ENCODE results near the gene GJB3.

DNA sequence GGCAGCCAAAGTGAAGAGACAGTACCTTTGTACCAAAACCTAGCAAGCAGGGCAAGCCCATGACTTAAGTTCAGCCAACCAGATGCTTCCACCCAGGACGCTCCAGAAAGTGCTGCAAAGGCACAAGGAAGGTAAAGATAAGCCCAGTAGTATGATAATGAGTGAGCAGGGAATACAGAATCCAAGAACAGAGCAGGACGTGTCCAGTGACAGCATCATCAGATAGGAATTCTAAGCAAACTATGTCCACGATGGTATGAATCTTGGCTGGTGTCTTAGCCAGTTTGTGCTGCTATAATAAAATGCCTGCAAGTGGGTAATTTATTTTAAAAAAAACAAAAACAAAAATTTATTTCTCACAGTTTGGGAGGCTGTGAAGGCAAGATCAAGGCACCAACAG is 25.4 kb downstream of the GJB3 start:
- TF ChIP-seq ZSCAN30 (CRISPR knock-in tag; IDR thresholded peaks at IDR 0.05) (no peak), ZNF501 (CRISPR knock-in tag; IDR thresholded peaks at IDR 0.05) (no peak), ZEB1 (IDR thresholded peaks at IDR 0.05; ENCODE audit: insufficient replicate concordance, low read depth) (no peak)
- TF ChIP-seq, protein P1, sequence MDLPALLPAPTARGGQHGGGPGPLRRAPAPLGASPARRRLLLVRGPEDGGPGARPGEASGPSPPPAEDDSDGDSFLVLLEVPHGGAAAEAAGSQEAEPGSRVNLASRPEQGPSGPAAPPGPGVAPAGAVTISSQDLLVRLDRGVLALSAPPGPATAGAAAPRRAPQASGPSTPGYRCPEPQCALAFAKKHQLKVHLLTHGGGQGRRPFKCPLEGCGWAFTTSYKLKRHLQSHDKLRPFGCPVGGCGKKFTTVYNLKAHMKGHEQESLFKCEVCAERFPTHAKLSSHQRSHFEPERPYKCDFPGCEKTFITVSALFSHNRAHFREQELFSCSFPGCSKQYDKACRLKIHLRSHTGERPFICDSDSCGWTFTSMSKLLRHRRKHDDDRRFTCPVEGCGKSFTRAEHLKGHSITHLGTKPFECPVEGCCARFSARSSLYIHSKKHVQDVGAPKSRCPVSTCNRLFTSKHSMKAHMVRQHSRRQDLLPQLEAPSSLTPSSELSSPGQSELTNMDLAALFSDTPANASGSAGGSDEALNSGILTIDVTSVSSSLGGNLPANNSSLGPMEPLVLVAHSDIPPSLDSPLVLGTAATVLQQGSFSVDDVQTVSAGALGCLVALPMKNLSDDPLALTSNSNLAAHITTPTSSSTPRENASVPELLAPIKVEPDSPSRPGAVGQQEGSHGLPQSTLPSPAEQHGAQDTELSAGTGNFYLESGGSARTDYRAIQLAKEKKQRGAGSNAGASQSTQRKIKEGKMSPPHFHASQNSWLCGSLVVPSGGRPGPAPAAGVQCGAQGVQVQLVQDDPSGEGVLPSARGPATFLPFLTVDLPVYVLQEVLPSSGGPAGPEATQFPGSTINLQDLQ (CRISPR knock-in tag; IDR thresholded peaks at IDR 0.05), result no peak
